HG03103 (cell line): Measurements from ENCODE around the gene ANKRD55.

Experiments used
- ATAC-seq: cut with Tn5 transposase; IDR thresholded peaks from one replicate; pipeline ENCODE4 v1.9.1; 2021; ENCODE audit warnings: low read depth; ENCODE audit not compliant: unreplicated experiment

Gene ANKRD55

DNA sequence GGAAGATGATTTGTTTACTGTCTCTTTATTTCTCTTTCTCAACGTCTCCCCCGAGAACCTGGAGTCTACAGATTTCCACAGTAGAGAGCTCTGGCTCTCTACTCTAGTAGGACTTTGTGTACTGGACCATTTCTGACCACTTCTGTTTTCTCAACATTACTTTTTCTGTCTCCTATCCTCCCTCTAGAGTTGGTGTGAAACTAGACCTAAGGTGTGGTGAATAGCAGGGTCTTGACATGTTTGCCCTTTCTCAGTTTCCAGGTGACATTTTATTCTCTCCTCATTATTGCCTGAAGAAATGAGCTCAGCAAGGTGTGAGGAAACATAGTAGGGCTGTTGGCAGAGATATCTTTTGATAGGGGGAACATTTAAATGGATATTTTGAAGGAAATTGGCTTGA lies 176.3 kb downstream of the ANKRD55 start:
- peak; percentile 60 for ATAC-seq

- no peak for ATAC-seq
These were observed 177.3 kb downstream of the ANKRD55 start for GRCh38 chr5:56055859-56056258.

DNA sequence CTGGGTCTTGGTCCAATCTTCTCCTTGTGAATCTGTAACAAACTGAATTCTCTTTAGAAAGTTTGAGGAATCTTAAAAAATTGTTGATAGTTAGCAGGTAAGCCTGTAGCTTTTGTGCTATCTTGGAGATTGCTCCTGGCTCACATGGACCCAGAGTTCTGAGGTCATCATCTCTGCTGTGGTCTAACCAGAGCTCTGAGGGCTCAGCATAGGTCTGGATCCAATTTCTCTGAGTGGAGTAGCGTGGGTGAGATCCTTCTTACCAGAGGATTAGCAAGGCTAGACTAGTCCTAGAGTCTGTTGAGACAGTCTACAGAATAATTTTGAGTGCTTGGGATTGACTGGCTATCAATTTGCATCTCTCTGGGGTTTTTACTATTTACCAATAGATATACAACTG lies 177.8 kb downstream of the ANKRD55 start:
- ATAC-seq: no peak

- ATAC-seq: no peak
These were observed 178.5 kb downstream of the ANKRD55 start for GRCh38 chr5:56054666-56055065.

DNA sequence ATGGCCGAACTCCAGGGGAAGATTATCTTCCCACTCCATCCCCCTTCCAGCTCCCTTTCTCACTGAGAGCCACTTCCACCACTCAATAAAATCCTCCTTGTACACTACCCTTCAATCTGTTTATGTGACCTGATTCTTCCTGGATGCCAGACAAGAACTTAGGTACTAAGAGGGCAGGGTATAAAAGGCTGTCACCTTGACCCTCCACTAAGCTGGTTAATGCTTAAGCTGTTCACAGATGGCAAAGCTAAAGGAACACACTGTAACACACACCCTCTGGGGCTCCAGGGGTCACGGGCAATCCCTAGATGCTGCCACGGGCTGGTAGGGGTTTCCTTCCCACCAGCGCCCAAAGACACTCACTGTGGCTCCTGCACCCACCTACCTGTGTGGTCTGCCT lies 179.8 kb downstream of the ANKRD55 start:
- ATAC-seq: no peak

DNA sequence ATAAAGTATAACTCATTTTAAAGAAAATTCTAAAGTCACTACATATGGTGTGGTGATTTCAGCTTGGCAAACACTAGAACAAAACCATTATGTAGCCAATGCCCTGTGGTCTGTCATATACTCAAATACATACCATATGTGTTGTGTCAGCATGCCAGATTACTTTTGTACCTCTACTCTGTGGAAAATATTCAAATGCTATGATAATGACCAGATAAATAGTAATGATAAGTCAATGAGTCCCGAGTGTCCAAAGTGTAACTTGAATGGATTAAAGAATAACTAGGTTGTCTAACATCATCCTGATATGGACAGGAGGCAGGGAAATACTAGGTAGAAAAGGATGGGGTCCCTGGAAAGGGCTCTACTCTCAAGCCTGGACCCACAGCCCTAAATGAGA lies 180.4 kb downstream of the ANKRD55 start:
- no peak for ATAC-seq

GRCh38 chr5:56050551-56051255 lies 182.4 kb downstream of the ANKRD55 start:
- ATAC-seq: no peak
